RWPE1 (cell line): Measurements from ENCODE around the gene BNC2.
A peak's percentile ranks its signal among the peaks of the same experiment; 100 is the strongest.

Source experiments
- CTCF ChIA-PET: fragments of 350-600 bp; sonication (Branson Sonifier 250); formaldehyde crosslinking; extraction: SDS; loops from one replicate; lab custom pipeline; 2021; lab: Yijun Ruan, JAX
- POLR2A ChIA-PET: fragments of 400-600 bp; formaldehyde crosslinking; extraction: SDS; loops from one replicate; lab custom pipeline; 2020; ENCODE audit warnings: antibody characterized with exemption; ENCODE audit not compliant: low non-redundant PET; lab: Yijun Ruan, JAX
- DNase-seq: peaks from one replicate; pipeline ENCODE4 v3.0.0; 2012; ENCODE audit warnings: low spot score
- H3K27ac ChIP-seq: fragments of 450-650 bp; 2 replicates; pipeline ENCODE4 v1.5.1; 2017
- TF ChIP-seq, protein P1 (sequence below): fragments of 450-650 bp; conservative IDR thresholded peaks from 2 replicates; pipeline ENCODE4 v1.5.1; 2017; ENCODE audit warnings: low read depth, mild to moderate bottlenecking

Gene BNC2

DNA sequence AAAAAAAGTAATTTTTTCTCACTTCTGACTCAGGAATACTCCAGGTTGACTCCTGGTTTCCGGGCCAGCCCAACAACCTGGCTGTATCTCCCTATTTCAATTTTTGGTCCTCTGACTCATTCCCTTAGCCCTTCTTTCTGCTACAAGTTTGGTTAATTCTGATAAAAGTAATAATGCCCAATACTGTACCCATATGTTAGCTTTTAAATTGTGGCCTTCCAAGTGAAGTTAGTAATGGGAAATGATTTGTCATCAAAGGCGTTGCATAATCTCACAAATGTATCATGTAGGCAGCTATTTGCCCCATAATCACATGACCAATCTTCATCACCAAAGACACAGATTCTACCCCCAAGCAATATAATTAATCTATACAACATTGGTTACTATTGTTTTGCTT, 31.1 kb upstream of the BNC2 start:
- POLR2A ChIA-PET, result interaction anchor here (0.7 kb wide), 1 partner anchor 775 kb away, joined by 8 read pairs; no protein-coding TSS in a partner anchor
- peak; percentile 22 for DNase-seq
- no peak overlapping the region for H3K27ac ChIP-seq
- TF ChIP-seq, protein P1, sequence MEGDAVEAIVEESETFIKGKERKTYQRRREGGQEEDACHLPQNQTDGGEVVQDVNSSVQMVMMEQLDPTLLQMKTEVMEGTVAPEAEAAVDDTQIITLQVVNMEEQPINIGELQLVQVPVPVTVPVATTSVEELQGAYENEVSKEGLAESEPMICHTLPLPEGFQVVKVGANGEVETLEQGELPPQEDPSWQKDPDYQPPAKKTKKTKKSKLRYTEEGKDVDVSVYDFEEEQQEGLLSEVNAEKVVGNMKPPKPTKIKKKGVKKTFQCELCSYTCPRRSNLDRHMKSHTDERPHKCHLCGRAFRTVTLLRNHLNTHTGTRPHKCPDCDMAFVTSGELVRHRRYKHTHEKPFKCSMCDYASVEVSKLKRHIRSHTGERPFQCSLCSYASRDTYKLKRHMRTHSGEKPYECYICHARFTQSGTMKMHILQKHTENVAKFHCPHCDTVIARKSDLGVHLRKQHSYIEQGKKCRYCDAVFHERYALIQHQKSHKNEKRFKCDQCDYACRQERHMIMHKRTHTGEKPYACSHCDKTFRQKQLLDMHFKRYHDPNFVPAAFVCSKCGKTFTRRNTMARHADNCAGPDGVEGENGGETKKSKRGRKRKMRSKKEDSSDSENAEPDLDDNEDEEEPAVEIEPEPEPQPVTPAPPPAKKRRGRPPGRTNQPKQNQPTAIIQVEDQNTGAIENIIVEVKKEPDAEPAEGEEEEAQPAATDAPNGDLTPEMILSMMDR, result no peak
- CTCF ChIA-PET, result no interaction called here

DNA sequence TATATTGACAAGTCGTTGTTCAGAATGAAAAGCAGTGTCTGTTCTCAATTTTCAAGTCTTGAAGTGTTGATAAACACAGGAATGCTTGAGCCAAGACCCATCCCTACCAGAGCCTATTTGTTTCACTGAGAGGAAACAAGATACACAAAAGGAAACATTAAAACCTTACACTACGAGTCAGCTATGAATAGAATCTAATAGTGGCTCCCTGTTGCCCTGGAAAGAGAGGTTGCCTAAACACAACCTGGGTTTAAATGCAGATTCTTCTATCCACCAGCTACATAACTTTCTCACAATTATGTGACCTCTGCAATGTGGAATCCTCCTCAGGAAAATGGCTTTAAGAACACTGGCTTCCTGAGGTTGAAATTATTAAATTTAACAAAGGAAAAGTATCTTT, 29.1 kb upstream of the BNC2 start:
- POLR2A ChIA-PET, result no interaction called here
- DNase-seq, result no peak
- TF ChIP-seq, protein P1, result no peak
- no peak overlapping the region for H3K27ac ChIP-seq
- CTCF ChIA-PET, result interaction anchor here (0.7 kb wide), 1 partner anchor 604 kb away, joined by 5 read pairs; no protein-coding TSS in a partner anchor

DNA sequence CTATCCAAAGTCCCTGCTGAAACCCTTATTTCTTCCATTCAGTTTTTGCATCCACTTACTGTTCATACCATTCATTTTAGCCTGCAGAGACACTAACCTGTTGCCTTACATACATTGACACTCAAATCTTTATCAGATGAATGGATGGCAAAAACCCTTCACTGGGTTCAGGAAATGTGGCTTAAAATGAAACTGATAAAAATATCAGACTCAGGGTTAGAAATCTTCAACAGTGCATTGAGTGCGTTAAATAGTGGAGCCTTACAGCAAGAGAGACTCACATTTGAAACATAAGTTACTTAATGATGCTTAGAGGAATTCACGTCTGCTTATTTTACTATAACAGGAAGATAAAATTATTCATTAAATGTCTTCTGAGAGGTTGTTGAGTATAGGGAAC, 28.0 kb upstream of the BNC2 start:
- CTCF ChIA-PET, result no interaction called here
- DNase-seq, result no peak
- POLR2A ChIA-PET, result no interaction called here
- TF ChIP-seq, protein P1, result no peak
- no peak overlapping the region for H3K27ac ChIP-seq

DNA sequence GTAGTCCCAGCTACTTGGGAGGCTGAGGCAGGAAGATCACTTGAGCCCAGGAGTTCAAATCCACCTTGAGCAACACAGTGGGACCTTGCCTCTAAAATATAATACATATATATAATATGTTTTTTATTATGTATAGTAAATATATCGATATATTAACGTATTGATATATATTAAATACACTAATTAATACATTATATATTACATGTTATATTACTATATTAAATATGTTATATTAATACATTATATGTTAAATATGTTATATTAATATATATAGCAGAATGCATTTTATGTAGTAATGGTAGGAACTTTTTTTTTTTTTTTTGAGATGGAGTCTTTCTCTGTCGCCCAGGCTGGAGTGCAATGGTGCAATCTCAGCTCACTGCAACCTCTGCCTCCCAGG, 18.1 kb upstream of the BNC2 start:
- no peak overlapping the region for H3K27ac ChIP-seq
- ChIA-PET POLR2A (no interaction called here), CTCF (no interaction called here)
- DNase-seq, result no peak
- TF ChIP-seq, protein P1, result no peak

DNA sequence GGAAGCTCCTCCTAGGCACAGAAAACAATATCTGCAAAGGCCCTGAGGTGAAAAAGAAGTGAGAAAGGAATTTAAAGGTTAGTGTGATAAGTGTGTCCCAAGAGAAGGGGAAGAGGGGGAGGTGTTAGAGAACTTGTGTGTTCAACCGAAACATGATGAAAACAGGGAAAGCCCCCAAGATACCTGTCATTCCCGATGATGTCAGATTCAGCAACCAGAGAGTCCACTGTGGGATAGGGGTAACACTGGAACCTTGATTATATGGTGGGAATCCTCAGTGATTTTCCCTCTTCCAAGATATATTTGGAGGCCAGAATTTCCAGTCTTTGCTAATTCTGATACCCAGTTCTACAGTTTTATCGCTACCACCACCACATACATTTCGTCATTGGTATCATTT, 15.5 kb upstream of the BNC2 start:
- no peak overlapping the region for H3K27ac ChIP-seq
- TF ChIP-seq, protein P1, result no peak
- ChIA-PET POLR2A (no interaction called here), CTCF (no interaction called here)
- no peak for DNase-seq

DNA sequence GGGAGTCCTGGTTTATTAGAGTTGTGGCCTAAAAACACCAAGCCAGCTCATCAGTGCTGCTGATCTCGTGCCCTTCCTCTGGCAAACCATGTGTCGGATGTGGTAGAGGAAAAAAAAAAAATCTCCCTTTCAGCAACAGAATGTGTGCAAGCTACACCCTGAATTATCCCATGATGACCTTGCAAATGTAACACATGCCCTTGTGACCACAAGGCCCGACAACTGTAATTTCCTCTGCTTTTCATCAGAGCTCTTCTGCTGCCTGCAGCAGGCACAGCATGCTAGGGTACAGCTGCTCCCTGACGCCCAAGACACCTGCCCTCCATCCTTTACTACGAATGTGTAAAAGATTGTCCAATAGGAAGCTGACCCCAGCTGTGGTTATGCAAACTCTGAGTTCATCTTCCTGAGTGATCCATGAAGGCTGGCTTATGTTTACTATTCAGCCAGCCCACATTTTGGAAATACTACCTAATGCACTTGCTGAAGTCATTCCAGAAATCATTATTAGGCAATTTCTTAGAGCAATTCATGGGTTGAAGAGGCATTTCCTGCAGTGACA, 14.6 kb upstream of the BNC2 start:
- no peak overlapping the region for H3K27ac ChIP-seq
- ChIA-PET POLR2A (no interaction called here), CTCF (no interaction called here)
- DNase-seq, result no peak
- TF ChIP-seq, protein P1, result no peak

DNA sequence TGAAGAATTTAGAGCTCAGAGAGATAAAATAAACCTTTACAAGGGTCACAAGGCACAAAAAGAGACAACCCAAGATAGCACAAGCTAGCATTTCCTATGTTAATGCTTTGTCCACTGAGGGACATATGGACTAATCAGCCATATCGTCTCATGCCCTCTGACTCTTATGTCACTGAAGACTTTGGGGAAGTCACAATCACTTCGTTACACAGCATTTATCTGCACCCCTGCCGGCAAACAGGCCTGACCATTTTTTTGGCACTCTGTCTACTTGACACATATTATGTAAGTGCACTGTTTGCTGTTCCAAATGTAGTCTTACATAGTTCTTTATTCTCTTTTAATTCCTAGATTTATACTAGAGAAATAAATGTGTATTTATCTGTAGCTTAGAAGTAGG, 13.9 kb upstream of the BNC2 start:
- no peak for DNase-seq
- ChIA-PET CTCF (no interaction called here), POLR2A (interaction anchor here (0.6 kb wide), 1 partner anchor 20 kb away, joined by 3 read pairs; no protein-coding TSS in a partner anchor)
- TF ChIP-seq, protein P1, result no peak
- no peak overlapping the region for H3K27ac ChIP-seq
